HG03521 (cell line): ENCODE measurements around the gene ANKRD11.

Experiments used
- ATAC-seq: cut with Tn5 transposase; IDR thresholded peaks from one replicate; pipeline ENCODE4 v1.9.1; 2021; ENCODE audit warnings: mild to moderate bottlenecking, moderate library complexity; ENCODE audit not compliant: unreplicated experiment

Gene ANKRD11

GRCh38 chr16:89319886-89320781, 170.2 kb downstream of the ANKRD11 start:
- ATAC-seq: no peak

DNA sequence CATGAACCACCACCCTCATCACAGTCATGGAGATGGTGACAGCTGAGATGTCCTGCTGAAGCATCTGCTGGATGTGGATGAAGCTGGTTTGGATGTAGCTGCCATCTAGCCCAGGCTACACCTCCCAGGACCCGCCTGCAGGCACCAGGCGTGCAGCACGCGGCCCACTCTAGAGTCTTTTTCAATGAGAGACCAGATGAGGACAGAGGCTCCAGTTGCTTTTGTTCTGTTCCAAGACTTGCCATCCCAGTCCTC, 170.8 kb downstream of the ANKRD11 start:
- no peak for ATAC-seq

- ATAC-seq: no peak
These were observed 171.3 kb downstream of the ANKRD11 start for GRCh38 chr16:89318871-89319630.

DNA sequence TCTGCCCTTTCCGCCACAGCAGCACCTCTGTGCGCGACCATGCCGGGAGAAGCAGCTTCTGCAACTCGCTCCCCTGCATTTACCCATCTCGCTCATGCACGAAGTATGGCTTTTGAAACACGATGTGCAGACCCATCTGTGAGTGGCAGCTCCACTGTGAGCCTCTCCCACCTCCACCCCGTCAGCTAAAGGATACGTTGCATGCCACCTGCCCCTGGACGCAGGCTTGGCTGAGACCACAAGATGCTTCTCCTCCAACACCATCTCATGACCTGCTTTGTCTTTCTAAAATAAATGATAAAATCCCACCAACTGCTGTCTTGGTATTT, 172.0 kb downstream of the ANKRD11 start:
- ATAC-seq: no peak

DNA sequence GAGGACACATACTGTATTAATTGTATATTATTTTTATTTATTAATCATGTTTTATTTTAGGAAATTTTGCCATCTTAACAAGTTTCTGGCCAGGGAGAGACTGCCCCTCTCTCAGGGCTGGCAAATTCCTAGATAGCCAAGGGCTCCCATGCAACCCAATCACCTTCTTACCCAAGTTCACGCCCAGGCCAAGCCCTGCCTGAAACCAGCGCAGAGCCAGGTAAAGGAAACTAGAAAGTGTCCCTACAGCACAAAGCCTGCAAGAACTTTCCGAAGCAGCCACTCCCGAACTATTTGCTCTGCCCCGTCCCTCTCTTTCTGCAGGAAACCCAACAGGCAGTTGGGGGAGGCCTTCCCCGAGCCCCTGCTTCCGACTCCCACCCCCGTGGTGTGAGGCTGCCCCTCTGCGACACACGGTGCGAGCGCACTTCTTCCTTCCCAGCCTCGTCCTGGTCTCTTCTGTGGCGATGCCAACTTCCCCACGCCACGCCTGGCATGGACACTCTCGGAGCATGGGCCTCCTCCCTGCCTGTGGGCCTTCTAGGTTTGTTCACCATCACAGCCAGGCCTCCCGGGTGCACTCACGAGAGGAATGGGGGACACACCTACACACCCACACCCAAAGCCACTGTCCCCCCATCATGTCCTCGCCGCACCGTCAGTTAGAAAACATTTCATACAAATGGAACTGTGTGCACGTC, 172.5 kb downstream of the ANKRD11 start:
- ATAC-seq: no peak

- no peak for ATAC-seq
These were observed 173.2 kb downstream of the ANKRD11 start for GRCh38 chr16:89317101-89317671.

DNA sequence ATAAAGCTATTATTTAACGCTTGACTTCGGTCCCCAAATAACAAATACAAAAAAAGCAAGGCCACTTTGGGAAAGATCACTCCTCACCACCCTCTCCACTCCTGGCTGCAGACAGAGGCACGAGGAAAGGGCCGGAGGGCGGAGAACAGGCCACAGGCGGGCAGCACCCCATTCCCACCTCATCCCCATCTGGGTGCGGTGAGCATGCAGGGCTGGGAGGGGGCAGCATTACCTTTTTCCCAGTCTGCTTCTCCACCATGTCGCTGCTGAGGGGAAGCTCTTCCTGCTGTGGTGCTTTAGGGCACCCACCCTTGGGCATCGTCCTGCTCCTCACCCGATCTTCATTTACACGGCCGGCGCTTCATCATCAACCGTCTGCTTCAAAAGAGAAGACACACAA, 173.7 kb downstream of the ANKRD11 start:
- ATAC-seq: no peak

DNA sequence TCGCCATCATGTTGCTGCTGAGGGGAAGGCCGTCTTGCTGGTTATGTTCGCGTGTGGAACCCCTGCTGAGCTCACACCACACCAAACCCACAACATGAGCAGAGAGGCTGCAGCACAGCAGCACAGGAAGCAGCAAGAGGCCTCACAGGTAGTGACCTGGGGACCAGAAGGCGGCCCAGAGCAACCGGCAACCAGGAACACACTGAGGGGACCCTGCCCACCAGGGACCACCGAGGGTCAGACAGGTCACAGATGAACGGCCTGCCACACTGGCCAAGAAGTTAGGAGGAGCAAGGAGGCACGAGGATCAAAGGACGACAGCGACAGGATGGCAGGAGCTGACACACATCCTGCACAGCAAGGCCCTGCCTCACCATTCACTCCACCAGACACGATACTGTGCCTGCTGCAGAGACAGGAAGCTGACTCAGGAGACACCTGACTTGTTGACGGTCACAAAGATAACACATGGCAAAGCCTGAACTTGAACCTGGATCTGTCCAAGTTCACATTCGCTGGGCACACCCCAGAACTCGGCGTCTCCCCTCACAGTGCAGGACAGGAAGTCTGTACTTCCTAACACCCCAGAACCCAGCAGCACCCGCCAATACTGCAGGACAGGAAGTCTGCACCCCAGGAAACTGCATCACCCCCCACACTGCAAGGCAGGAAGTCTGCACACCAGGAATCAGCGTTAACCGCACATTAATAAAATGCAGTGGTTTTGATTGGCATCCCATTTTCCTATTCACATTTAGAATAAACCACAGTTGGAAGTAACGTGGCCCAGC, 174.4 kb downstream of the ANKRD11 start:
- no peak for ATAC-seq

GRCh38 chr16:89315271-89315670, 175.1 kb downstream of the ANKRD11 start:
- no peak for ATAC-seq

- no peak for ATAC-seq
These were observed 175.5 kb downstream of the ANKRD11 start for GRCh38 chr16:89314854-89315253.

DNA sequence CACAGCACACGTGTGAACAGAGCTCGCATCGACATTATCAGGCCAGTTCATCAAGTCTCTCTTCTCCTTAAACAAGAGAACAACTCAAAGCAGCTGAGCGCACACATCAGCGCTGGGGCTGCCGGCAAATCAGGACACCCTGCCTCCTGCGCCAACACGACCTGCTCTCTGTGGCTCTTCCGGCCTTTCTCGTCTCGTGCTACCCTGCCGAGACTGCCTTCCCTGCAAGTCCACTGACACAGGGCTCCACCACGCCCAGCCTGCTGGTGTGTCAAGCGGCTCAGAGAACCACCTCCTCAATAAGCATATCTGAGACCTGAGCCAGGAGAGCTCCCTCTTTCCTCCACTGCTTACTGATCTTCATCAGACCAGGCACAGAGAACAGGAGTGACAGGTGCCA, 176.0 kb downstream of the ANKRD11 start:
- no peak for ATAC-seq

- ATAC-seq: no peak
These were observed 176.8 kb downstream of the ANKRD11 start for GRCh38 chr16:89313583-89313982.

GRCh38 chr16:89312598-89313299, 177.6 kb downstream of the ANKRD11 start:
- no peak for ATAC-seq

DNA sequence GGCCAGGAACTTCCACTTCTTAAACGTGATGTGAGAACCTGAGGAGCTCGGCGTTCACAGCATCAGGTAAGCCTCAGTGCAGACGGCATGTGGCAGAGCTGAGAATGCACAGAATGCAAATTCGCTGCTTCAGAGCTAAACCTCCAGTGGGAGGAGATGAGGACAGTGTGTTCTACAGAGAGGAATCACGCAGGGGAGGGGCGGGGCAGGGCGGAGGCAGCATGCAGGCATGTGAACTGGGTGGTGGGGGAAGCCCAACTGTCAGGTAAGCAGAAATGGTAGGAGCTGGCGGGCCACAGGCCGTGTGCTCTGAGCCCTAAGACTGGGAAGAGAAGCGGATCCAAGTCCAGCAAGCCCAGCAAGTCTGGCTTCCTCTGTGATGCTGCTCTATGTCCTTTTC, 178.2 kb downstream of the ANKRD11 start:
- ATAC-seq: no peak

GRCh38 chr16:89311636-89312035, 178.7 kb downstream of the ANKRD11 start:
- no peak for ATAC-seq

DNA sequence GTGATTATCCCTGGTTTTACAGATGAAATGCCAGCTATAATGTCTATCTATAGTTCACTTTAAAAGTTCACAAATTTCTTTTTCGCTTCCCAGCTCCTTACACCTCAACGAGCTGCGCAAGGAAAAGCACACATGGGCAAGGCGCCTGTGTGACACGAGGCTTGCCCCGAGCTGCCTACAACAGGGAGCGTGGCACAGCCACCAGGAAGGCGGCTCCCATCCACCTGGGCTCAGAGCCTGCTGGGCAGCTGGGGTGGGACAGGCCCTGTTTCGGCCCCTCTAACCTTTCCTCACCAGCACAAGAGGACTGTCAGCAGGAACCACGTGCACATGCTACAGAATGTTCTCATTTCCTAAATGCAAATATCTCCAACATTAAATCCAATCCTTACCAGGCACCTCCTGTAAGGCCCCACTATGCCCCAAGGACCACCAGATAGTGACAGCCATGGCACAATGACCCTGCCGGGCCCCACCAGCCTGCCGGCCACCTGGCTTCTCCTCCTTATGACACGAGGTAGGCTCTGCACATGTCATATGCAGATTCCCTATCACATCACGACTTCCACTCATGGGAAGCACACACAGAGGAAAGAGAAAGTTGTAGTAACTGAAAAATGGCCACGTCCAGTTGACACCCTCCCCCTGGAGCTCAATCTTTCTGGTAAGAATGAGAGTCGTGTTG, 180.8 kb downstream of the ANKRD11 start:
- ATAC-seq: no peak

GRCh38 chr16:89308391-89309333, 181.7 kb downstream of the ANKRD11 start:
- ATAC-seq: no peak

DNA sequence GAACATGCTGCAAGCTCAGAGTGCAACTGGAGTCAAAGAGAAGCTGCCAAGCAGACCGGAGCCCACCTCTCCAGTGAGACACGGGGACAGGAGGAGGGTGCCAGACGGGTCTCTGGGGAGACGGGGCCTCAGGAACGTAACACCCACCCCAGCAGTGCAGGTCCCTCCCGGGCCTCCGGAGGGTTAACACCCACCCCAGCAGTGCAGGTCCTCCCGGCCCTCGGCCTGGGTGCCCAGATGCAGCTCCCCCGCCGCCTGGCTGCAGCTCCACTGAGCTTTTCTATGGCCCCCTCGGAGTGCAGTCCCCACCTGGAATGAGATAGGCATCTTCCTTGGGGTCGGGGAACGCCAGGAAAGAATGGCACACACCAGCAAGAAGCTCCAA, 182.9 kb downstream of the ANKRD11 start:
- no peak for ATAC-seq
